Tibial nerve (tissue), 4 donors: ENCODE measurements around the gene OR4X2.

Source experiments
- EP300 ChIP-seq, 2 donors: sonication (generic); formaldehyde crosslinking; IDR thresholded peaks; one replicate each; pipeline ENCODE4 v1.6.1; 2017; ENCODE audit warnings: antibody characterized with exemption in 2 of 2, mild to moderate bottlenecking in 1 of 2
- POLR2A ChIP-seq, 2 donors: fragments of 450-650 bp; IDR thresholded peaks; one replicate each; pipeline ENCODE4 v1.6.1; 2017; ENCODE audit warnings: antibody characterized with exemption in 2 of 2, mild to moderate bottlenecking in 2 of 2, moderate library complexity in 2 of 2
- TF ChIP-seq, protein P1 (sequence below), 5 experiments: fragments of 200-600 bp in 3 of 5; fragments of 450-650 bp in 2 of 5; sonication (generic) in 3 of 5; IDR thresholded peaks; one replicate each; pipeline ENCODE4 v1.5.1; 2016 to 2019; ENCODE audit warnings: antibody characterized with exemption in 5 of 5, mild to moderate bottlenecking in 3 of 5, moderate library complexity in 2 of 5

- TF ChIP-seq, protein P1, sequence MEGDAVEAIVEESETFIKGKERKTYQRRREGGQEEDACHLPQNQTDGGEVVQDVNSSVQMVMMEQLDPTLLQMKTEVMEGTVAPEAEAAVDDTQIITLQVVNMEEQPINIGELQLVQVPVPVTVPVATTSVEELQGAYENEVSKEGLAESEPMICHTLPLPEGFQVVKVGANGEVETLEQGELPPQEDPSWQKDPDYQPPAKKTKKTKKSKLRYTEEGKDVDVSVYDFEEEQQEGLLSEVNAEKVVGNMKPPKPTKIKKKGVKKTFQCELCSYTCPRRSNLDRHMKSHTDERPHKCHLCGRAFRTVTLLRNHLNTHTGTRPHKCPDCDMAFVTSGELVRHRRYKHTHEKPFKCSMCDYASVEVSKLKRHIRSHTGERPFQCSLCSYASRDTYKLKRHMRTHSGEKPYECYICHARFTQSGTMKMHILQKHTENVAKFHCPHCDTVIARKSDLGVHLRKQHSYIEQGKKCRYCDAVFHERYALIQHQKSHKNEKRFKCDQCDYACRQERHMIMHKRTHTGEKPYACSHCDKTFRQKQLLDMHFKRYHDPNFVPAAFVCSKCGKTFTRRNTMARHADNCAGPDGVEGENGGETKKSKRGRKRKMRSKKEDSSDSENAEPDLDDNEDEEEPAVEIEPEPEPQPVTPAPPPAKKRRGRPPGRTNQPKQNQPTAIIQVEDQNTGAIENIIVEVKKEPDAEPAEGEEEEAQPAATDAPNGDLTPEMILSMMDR (IDR thresholded peaks at IDR 0.05), result no peak
- TF ChIP-seq POLR2A (IDR thresholded peaks at IDR 0.05) (no peak), EP300 (IDR thresholded peaks at IDR 0.05) (no peak)
Measured at GRCh38 chr11:48248902-48249301, 4.0 kb downstream of the OR4X2 start.
